NCI-H128 (cell line): ENCODE measurements around the gene MTM1.

ENCODE experiments used
- DNase-seq: peaks from one replicate; lab custom pipeline; 2025; ENCODE audit not compliant: unreplicated experiment; lab: John Stamatoyannopoulos, UW

The MTM1 gene

GRCh38 chrX:150602743-150603142 is 34.3 kb downstream of the MTM1 start:
- DNase-seq, result no peak

DNA sequence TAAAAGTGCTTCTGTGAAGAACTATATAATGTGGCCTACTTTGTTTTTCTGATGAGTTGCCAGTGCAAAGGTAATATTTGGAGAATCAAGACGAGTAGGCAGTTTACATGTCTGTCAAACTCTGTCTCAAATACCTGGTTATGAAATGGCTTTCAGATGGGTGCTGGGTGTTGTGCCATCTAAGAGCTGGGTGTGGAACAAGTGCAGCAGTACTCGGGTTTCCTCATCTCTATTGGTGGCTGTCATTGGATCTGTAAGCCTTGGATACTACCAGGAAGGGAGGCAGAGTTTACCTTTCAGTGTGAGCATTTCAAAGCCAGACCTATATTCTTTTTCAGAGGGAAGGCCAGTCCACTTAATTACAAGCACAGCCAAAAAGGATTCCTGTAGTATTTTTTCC is 37.2 kb downstream of the MTM1 start:
- no peak for DNase-seq

- DNase-seq, result no peak
Measured at GRCh38 chrX:150607201-150607600, 38.8 kb downstream of the MTM1 start.

DNA sequence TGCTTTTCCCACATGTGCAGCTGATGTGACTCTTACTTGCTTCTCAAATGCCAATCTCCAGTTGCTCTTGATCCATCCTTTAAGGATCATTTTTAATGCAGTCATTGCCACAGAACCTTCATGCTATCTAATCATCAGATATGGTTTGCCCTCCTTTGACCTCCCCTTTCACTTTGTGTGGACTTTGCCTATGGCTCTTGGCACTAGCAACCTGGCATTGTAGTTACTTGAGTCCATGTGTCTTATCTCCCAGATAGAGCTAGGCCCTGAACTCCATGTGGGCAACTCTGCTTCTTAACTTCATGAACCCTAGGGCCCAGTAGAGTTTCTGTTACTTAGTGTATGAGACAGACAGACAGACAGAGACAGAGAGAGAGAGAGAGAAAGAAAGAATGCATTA is 41.6 kb downstream of the MTM1 start:
- DNase-seq, result no peak

DNA sequence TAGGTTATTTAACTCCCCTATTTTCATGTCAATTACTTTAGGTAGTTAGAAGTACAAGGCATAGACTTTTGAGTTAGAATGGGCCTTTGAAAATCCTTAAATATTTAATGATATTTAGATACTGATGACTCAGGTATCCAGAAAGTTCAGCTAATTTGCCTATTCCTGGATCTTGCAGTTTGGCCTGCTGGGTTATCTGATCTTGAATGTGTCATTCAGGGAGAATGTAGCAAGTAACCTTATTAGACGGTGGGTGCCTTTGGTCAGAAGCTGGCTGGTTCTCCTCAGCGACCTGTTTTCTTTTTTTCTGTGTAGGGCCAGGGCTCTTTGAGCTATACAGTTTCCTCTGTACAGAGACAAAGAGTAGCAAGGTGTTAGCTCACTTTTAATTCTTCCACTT is 42.0 kb downstream of the MTM1 start:
- no peak for DNase-seq

GRCh38 chrX:150615356-150615755 is 46.9 kb downstream of the MTM1 start:
- DNase-seq, result no peak

GRCh38 chrX:150616179-150616862 is 47.9 kb downstream of the MTM1 start:
- no peak for DNase-seq

- DNase-seq, result no peak
Measured at GRCh38 chrX:150616863-150617198, 48.4 kb downstream of the MTM1 start.

- no peak for DNase-seq
Measured at GRCh38 chrX:150621652-150622051, 53.2 kb downstream of the MTM1 start.

- DNase-seq, result no peak
Measured at GRCh38 chrX:150623583-150623982, 55.2 kb downstream of the MTM1 start.

DNA sequence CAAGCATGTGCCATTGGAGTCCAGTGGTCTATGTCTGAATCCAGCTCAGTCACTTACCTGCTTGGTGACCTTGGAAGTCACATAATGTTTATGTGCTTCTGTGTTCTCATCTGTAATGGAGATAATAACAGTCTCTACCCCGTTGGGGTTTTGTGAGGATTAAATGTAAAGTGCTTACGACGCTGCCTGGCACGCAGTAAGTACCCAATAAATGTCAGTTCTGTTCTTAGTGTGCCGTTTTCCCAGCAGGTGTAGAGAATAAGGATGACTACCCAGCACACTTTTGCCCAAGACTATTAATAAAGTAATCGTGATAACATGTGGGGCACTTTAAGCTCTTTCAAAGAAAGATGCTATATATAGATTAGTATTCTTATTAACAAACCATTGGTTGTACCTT is 56.7 kb downstream of the MTM1 start:
- no peak for DNase-seq

DNA sequence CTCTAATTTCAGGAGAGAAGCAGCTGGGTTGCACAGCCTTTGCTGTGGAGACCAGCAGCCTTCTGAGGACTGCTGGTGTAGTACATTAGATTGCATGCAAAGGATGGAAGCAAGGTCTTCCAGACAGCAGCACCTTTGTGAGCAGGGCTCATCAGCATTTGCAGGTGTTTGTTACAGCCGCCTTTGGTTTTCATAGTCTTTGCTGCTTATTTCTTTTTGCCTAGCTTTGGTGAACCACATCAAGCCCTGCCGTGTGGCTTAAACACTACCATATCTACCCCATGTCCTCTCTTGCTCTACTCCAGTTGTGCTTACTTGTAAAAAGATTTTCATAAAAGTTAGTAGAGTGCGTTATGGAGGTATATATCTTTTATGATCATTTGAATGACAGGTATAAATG is 57.5 kb downstream of the MTM1 start:
- no peak for DNase-seq

GRCh38 chrX:150627957-150628356 is 59.5 kb downstream of the MTM1 start:
- DNase-seq, result no peak

- DNase-seq, result no peak
Measured at GRCh38 chrX:150635952-150636351, 67.5 kb downstream of the MTM1 start.

GRCh38 chrX:150642423-150642822 is 74.0 kb downstream of the MTM1 start:
- no peak for DNase-seq

DNA sequence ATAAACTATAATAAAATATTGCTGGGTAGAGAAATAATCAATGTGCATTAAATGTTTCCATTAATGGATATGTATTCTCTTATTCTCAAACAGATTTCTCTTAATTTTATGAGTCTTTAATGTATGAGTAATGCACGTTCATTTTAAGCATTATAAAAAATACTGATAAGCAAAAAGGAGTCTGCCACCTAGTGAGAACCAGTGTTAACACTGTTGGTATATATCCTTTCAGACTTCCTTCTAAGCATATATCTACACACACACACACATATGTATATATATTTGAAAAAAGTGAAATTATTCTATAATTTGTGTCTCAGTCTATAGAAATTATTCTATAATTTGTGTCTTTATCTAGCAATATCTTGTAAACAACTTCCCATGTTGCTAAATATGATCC is 74.8 kb downstream of the MTM1 start:
- DNase-seq, result no peak

GRCh38 chrX:150643958-150644357 is 75.5 kb downstream of the MTM1 start:
- no peak for DNase-seq

GRCh38 chrX:150644422-150644821 is 76.0 kb downstream of the MTM1 start:
- DNase-seq, result no peak

DNA sequence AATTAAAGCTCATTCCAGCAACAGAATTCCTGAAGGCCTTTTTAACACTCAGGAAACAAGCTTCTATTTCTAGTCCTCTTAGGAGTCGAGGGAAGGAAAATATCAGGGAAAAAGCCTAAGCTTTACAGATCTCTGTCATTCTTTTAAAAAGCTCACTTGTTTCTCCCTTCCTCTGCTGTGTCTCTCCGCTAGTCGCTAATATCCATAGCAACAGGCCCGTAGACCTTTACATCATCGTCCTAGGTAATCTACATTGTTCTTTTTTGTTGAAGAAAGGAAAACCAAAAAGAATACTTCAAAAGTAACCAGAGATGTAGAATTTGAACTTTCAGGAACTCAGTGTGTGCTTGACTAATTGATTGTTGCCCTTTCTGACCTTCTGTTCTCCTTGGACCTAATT is 78.9 kb downstream of the MTM1 start:
- no peak for DNase-seq

GRCh38 chrX:150648296-150648940 is 80.0 kb downstream of the MTM1 start:
- no peak for DNase-seq

GRCh38 chrX:150649096-150649870 is 80.9 kb downstream of the MTM1 start:
- DNase-seq, result no peak

GRCh38 chrX:150651906-150652305 is 83.5 kb downstream of the MTM1 start:
- no peak for DNase-seq
